Fibroblast of mammary gland (primary cell): ENCODE measurements around the gene NHSL1.
A peak's percentile ranks its signal among the peaks of the same experiment; 100 is the strongest.

Source experiments
- DNase-seq: peaks from one replicate; pipeline ENCODE4 v3.0.0-alpha.2; 2010; ENCODE audit warnings: low read depth
- H3K4me3 ChIP-seq: 2 replicates; pipeline ENCODE4 v1.5.1; 2011; ENCODE audit warnings: low read depth, mild to moderate bottlenecking, low read length, moderate library complexity; ENCODE audit not compliant: control insufficient read depth
- TF ChIP-seq, protein P1 (sequence below): conservative IDR thresholded peaks from 2 replicates; pipeline ENCODE4 v1.5.1; 2011; ENCODE audit warnings: low read depth, low read length, inconsistent platforms; ENCODE audit not compliant: control insufficient read depth, insufficient read depth

The NHSL1 gene

DNA sequence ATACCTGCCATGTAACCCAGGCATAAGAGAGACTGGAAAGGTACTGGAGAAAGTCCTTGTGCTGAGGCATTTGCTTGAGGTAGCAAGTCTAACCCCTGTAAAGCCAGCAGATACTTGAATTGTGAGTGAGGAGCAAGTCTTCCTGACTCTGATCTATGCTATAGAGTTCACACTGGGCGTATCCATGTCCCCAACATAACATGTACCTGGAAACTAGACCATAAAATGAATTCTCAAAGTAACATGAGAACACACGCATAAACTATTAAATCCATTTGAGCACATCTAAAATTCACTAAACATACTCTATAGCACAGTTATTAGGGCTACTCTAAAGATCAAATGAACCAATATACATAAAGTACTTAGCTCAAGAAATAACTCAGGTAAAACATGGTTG lies 2.0 kb downstream of the NHSL1 start:
- TF ChIP-seq, protein P1, sequence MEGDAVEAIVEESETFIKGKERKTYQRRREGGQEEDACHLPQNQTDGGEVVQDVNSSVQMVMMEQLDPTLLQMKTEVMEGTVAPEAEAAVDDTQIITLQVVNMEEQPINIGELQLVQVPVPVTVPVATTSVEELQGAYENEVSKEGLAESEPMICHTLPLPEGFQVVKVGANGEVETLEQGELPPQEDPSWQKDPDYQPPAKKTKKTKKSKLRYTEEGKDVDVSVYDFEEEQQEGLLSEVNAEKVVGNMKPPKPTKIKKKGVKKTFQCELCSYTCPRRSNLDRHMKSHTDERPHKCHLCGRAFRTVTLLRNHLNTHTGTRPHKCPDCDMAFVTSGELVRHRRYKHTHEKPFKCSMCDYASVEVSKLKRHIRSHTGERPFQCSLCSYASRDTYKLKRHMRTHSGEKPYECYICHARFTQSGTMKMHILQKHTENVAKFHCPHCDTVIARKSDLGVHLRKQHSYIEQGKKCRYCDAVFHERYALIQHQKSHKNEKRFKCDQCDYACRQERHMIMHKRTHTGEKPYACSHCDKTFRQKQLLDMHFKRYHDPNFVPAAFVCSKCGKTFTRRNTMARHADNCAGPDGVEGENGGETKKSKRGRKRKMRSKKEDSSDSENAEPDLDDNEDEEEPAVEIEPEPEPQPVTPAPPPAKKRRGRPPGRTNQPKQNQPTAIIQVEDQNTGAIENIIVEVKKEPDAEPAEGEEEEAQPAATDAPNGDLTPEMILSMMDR, result no peak
- H3K4me3 ChIP-seq, result no peak overlapping the region
- DNase-seq, result no peak

DNA sequence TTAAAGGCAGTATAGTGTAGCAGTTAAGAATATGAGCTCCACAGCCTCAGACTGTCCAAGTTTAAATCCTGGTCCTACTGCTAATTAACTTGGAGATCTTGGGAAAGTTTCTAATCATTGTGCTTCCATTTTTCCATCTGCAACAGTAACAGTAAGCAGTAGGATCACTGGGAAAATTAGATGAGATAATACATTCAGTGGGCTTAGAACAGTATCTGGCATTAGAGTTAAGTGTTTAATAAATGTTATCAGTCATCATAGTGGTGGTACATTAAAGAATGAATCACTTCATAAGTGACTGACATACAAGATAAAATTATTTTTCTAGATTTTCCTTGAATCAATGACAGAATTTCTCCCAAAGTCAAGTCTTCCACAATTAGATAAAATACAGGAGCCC lies 5.0 kb downstream of the NHSL1 start:
- no peak overlapping the region for H3K4me3 ChIP-seq
- no peak for DNase-seq
- TF ChIP-seq, protein P1, result no peak

DNA sequence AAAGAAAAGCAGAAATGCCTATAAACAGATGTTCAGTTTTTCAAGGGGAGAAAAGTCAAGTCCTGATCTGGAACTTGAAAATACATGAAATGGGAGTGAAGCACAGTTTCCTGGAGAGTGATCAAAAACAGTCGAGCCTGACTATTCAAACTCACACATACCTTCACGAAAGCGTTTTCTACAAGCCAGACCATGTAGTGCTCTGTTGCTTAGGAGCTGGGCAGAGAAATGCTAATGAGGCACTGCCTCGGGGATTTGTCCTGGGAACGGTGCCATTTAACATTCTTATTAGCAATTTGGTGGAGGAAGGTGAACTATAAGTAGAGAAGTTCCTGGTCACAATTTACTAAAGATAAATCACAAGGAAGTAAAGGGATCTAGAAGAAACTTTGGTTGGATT lies 5.9 kb downstream of the NHSL1 start:
- DNase-seq, result peak; percentile 48
- TF ChIP-seq, protein P1, result no peak

DNA sequence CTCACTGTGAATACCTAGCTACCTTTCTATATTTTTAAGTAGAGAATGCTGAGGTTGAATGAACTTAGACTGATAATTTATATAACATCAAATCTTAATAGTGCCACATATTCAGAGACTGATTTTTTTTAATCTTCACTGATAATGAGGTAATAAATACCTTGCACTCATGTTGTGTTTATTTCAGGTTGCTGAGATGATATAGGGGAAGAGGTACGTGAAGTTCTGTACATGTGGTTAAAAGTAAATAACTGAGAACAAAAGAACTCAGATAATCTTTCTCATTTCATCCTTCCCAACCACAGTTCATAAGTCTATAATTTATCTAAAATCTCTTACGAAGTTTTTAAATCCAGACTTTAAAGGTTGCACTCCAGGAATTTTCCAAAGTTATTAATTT lies 6.4 kb downstream of the NHSL1 start:
- no peak overlapping the region for H3K4me3 ChIP-seq
- DNase-seq, result no peak
- TF ChIP-seq, protein P1, result no peak

More for the DNA sequence above, 5.9 kb downstream of the NHSL1 start:
- H3K4me3 ChIP-seq, result no peak overlapping the region

DNA sequence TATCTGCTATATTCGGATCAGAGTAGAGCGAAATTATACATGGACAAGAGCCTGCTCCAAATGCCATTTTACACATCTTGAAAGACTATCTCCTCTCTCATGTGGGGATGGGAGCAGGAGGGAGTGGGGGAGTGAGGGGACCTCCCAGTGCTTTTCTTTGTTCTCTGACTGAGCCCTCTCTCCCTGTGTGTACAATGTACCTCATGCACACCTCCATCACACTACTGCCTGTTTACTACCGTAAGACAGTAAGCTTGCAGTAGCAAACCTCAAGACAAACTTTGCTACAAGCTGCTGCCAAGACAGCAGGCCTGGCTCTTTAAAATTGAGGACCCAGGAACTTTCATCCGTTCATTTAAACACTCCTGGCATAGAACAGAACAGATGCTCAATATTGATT lies 7.2 kb downstream of the NHSL1 start:
- H3K4me3 ChIP-seq, result no peak overlapping the region
- TF ChIP-seq, protein P1, result no peak
- DNase-seq, result no peak

DNA sequence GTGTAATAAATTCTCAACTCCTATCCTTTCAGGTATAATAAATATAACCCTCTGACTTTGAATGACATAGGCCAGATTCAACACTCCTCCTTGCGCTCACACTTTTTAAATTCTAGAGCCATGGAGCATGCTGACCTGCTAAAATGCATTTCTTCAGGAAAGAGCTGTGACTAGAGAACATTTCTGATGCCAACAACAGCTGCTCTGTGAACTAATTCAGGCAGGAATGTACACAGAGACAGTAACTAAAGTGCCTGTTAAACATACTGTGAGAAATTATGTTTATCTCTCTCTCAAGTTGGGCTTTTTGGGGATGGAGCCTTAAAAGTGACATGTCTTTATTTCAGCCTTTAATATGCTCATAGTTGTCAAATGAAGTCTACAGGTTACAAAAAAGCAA lies 8.3 kb downstream of the NHSL1 start:
- TF ChIP-seq, protein P1, result no peak

DNA sequence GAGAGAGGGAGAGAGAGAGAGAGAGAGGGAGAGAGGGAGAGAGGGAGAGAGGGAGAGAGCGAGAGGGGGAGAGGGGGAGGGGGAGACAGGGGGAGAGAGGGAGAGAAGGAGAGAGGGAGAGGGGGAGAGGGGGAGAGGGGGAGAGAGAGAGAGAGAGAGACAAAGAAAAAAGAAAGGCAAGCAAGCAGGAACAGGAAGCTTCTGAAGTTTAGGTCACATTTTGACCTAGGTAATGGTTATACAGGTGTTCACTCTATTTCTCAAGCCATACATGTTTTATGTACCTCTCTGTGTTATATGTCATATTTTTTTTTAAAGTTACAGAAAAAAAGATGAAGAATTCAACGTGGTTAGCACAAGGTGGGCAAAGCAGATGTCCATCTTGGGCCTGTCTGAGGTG lies 9.4 kb downstream of the NHSL1 start:
- no peak overlapping the region for H3K4me3 ChIP-seq
- TF ChIP-seq, protein P1, result no peak
- DNase-seq, result no peak

More for the DNA sequence above, 8.3 kb downstream of the NHSL1 start:
- H3K4me3 ChIP-seq, result no peak overlapping the region
- no peak for DNase-seq
